Lower leg skin (tissue), 4 donors: ENCODE data around the gene TMEM218. TPM values are rescaled to one million over a fixed set of nuclear protein-coding genes. Genes with fewer than 3 reads are reported as not detected.

Experiments
- DNase-seq, 2 donors: peaks; one replicate each; pipeline ENCODE4 v3.0.0-alpha.2; 2019; ENCODE audit warnings: low spot score in 2 of 2
- H3K4me3 ChIP-seq: fragments of 200-600 bp; sonication (generic); 2 replicates; pipeline ENCODE4 v1.5.1; 2017; ENCODE audit warnings: mild to moderate bottlenecking, low read depth; ENCODE audit not compliant: poor library complexity, severe bottlenecking
- POLR2A ChIP-seq, 2 donors: fragments of 450-650 bp; IDR thresholded peaks; one replicate each; pipeline ENCODE4 v1.6.1; 2016 to 2017; ENCODE audit warnings: antibody characterized with exemption in 2 of 2, mild to moderate bottlenecking in 1 of 2, moderate library complexity in 1 of 2
- WGBS, 2 donors: methylation state at CpG; one replicate each; pipeline ENCODE4 v1.1.5; 2018; 5-methylcytosine and 5-hydroxymethylcytosine counted together
- intact Hi-C: fragments of 100-400 bp; cut with DNase I; formaldehyde crosslinking; loops from one replicate; pipeline ENCODE4 v1.15.0; 2023; ENCODE audit warnings: low total_unique reads
- total RNA-seq, 4 donors: library from RNA; depleted of rRNA; stranded (reverse); fragments of >200 nt; gene quantifications; one replicate each; pipeline ENCODE4 v1.1.0, GENCODE V29; 2016
- TF ChIP-seq, protein P1 (sequence below), 3 donors: fragments of 450-650 bp; IDR thresholded peaks; one replicate each; pipeline ENCODE4 v1.5.1; 2016; ENCODE audit warnings: antibody characterized with exemption in 3 of 3, mild to moderate bottlenecking in 3 of 3, moderate library complexity in 2 of 3

The TMEM218 gene
- total RNA-seq, 4 donors from 2014 or later, result 8.6 to 17.1 (median 13.6) TPM

DNA sequence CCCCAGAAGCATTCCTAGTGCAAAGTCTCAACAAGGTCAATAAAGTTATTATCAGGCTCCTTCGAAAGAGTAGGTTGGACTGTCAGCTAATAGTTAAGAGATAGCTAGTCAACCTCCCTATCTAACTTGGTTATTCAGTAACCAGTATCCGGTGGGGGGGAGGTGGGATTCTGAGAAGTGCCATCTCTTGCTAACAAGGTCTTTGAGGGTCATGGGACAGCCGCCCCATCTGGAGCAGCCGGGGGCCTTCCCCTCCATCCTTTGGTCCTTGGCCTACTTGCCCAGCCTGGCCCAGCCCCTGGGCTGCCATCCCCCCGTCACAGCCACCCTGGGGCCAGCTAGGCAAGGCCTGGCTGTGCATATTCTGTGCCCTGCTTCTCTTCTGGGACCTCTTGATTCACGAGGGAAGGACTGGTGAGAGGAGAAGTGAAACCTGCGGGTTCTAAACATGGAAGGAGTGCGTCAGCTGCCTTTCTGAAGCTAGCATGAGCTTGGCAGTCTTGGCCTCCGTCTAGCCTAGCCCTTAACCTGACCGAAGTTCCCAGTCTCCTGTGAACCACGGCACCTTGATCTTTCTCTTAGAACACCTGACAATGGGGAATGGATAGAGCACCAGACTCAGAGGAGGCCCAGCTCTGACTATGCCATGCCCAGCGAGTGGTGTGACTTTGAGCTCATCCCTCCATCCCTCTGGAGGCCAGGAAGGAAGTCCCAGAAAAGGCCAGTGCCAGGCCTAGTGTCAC lies 39.0 kb downstream of the TMEM218 start:
- intact Hi-C loops, result no loop called here

DNA sequence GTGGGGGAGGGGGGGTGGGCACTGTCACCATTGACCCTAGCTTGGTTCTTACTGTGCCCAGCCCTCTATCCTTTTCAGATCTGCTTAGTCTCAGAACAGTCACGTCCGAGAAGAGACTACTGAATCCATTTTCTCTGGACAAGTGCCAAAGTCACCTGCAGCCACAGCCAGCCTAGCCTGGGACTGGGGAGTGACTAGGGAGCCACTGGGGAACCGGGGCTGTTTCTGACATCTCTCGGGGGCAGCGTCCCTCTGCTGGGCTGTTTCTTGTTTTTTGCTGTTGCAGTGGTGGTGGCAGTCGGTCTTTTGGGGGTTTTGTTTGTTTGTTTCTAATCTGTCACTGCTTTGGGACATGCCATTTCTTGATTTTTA lies 39.6 kb downstream of the TMEM218 start:
- intact Hi-C loops, result no loop called here
- 74 to 80% methylated on average over 6 of the region's 6 CpGs for WGBS, 2 donors
- TF ChIP-seq, protein P1, sequence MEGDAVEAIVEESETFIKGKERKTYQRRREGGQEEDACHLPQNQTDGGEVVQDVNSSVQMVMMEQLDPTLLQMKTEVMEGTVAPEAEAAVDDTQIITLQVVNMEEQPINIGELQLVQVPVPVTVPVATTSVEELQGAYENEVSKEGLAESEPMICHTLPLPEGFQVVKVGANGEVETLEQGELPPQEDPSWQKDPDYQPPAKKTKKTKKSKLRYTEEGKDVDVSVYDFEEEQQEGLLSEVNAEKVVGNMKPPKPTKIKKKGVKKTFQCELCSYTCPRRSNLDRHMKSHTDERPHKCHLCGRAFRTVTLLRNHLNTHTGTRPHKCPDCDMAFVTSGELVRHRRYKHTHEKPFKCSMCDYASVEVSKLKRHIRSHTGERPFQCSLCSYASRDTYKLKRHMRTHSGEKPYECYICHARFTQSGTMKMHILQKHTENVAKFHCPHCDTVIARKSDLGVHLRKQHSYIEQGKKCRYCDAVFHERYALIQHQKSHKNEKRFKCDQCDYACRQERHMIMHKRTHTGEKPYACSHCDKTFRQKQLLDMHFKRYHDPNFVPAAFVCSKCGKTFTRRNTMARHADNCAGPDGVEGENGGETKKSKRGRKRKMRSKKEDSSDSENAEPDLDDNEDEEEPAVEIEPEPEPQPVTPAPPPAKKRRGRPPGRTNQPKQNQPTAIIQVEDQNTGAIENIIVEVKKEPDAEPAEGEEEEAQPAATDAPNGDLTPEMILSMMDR (IDR thresholded peaks at IDR 0.05), result no peak
- no peak for TF ChIP-seq POLR2A (IDR thresholded peaks at IDR 0.05)
- no peak overlapping the region for H3K4me3 ChIP-seq
- DNase-seq, result no peak

More for the DNA sequence above, 39.0 kb downstream of the TMEM218 start:
- TF ChIP-seq, protein P1 (IDR thresholded peaks at IDR 0.05), result no peak
- no peak for TF ChIP-seq POLR2A (IDR thresholded peaks at IDR 0.05)
- 84 to 90% methylated on average over 12 of the region's 12 CpGs for WGBS, 2 donors
- no peak overlapping the region for H3K4me3 ChIP-seq
- DNase-seq, result no peak

DNA sequence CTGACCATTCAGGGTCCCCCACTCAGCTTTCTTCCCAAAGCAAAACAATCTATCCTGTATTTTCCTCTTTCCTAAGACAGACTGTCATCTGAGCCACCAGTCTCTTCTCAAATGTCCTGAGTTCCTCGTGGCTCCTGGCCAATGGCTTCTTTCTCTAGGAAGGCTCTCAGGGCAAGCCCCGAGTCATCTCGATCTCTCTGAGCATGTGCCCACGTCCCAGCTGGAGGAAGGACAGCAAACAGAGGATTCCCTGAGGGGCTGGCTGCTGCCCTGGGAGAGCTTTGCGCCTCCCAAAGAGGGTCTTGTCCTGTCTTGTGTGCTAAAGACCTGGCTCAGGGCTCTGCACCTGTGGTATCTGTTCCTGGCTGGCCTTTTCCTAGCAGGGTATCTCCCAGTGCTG lies 40.0 kb downstream of the TMEM218 start:
- H3K4me3 ChIP-seq, result no peak overlapping the region
- TF ChIP-seq, protein P1 (IDR thresholded peaks at IDR 0.05), result no peak
- no peak for TF ChIP-seq POLR2A (IDR thresholded peaks at IDR 0.05)
- WGBS, 2 donors, result 19 to 31% methylated on average over 5 of the region's 5 CpGs
- intact Hi-C loops, result no loop called here
- DNase-seq, result peak in 1 of 2 donors; percentile 81

DNA sequence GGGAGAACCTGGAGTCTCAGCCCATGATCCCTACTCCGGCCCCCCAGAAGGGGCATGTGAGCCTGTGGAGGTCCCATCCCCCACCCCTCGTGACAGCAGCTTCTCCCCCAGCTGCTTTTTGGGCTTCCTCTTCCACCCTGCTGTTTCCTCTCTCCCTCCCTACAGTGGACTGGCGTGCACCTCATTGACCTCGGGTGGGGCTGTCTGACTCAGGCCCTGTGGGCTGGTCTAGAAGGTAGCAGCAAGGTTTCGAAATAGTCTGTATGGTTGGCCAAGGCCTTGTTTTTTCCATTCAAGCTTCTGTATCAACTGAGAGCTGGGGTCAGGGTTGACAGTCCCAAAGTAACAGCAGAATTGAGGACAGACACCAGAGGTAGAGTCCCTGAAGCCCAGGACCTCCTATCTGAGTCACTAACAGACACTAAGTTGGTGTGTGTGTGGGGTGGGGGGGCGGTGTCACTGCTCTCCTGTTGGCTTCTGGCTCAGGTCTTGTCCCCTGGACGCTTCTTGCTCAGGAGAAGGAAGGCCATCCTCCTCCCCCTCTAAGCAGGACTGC lies 40.6 kb downstream of the TMEM218 start:
- peak; percentile 77 to 93 for DNase-seq
- no peak for TF ChIP-seq POLR2A (IDR thresholded peaks at IDR 0.05)
- TF ChIP-seq, protein P1 (IDR thresholded peaks at IDR 0.05), result no peak
- intact Hi-C loops, result no loop called here
- 48 to 49% methylated on average over 7 of the region's 7 CpGs for WGBS, 2 donors
- no peak overlapping the region for H3K4me3 ChIP-seq

DNA sequence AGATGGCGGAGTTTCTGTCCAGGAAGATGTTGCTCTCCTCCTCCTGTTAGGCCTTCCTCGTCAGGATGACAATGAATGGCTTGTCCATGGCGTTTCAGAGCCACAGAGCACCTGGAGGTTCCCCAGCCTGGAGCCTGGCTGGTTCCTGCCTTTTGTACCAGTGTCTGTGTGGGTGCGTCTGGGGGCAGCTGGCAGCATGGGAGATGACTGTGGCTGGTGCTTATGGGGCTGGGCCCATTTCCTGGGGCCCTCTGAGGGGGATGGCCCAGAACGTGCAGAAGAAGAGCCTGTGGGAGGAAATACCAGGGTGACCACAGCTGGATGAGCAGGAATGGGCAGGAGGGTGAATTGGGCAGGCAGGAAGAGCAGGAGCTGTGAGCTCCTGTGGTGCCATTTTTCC lies 41.6 kb downstream of the TMEM218 start:
- peak in 1 of 2 donors; percentile 68 for DNase-seq

More for the DNA sequence above, 41.6 kb downstream of the TMEM218 start:
- 63 to 64% methylated on average over 5 of the region's 5 CpGs for WGBS, 2 donors
- intact Hi-C loops, result no loop called here
- no peak overlapping the region for H3K4me3 ChIP-seq
- TF ChIP-seq, protein P1 (IDR thresholded peaks at IDR 0.05), result no peak
- no peak for TF ChIP-seq POLR2A (IDR thresholded peaks at IDR 0.05)
